GM23248 (cell line): ENCODE results near the gene TPK1. TPM values are rescaled to one million over a fixed set of nuclear protein-coding genes. Genes with fewer than 3 reads are reported as not detected.

Experiments used
- DNase-seq: peaks from one replicate; pipeline ENCODE4 v3.0.0-alpha.2; 2015
- H2AFZ ChIP-seq: fragments of 200-600 bp; sonication (generic); 2 replicates; pipeline ENCODE4 v1.6.1; 2016; ENCODE audit warnings: antibody characterized with exemption
- H3F3A ChIP-seq: fragments of 200-600 bp; sonication (generic); 2 replicates; pipeline ENCODE4 v1.6.1; 2016; ENCODE audit warnings: mild to moderate bottlenecking, antibody characterized with exemption, mixed run types; ENCODE audit not compliant: insufficient read depth
- H3K27ac ChIP-seq: fragments of 200-600 bp; sonication (generic); 2 replicates; pipeline ENCODE4 v1.5.1; 2016; ENCODE audit warnings: mild to moderate bottlenecking
- H3K27me3 ChIP-seq: fragments of 200-600 bp; sonication (generic); replicated peaks from 2 replicates; pipeline ENCODE4 v1.6.1; 2016; ENCODE audit warnings: mild to moderate bottlenecking; ENCODE audit not compliant: insufficient read depth
- H3K36me3 ChIP-seq: fragments of 200-600 bp; sonication (generic); 2 replicates; pipeline ENCODE4 v1.6.1; 2016; ENCODE audit warnings: low read depth, mild to moderate bottlenecking
- H3K4me1 ChIP-seq: fragments of 200-600 bp; sonication (generic); 2 replicates; pipeline ENCODE4 v1.6.1; 2016; ENCODE audit warnings: mild to moderate bottlenecking; ENCODE audit not compliant: insufficient read depth
- H3K4me2 ChIP-seq: fragments of 200-600 bp; sonication (generic); one replicate; pipeline ENCODE4 v1.6.1; 2016; ENCODE audit warnings: mild to moderate bottlenecking; ENCODE audit not compliant: unreplicated experiment
- H3K4me3 ChIP-seq: fragments of 200-600 bp; sonication (generic); 2 replicates; pipeline ENCODE4 v1.5.1; 2016; ENCODE audit warnings: mild to moderate bottlenecking
- H3K79me2 ChIP-seq: fragments of 200-600 bp; sonication (generic); 2 replicates; pipeline ENCODE4 v1.6.1; 2016; ENCODE audit warnings: mild to moderate bottlenecking; ENCODE audit not compliant: insufficient read depth
- H3K9ac ChIP-seq: fragments of 200-600 bp; sonication (generic); 2 replicates; pipeline ENCODE4 v1.6.1; 2016; ENCODE audit warnings: mild to moderate bottlenecking
- H3K9me2 ChIP-seq: fragments of 200-600 bp; sonication (generic); 2 replicates; pipeline ENCODE4 v1.6.1; 2016; ENCODE audit warnings: mixed run types, mild to moderate bottlenecking, moderate library complexity; ENCODE audit not compliant: insufficient read depth
- H3K9me3 ChIP-seq: fragments of 200-600 bp; sonication (generic); one replicate; pipeline ENCODE4 v1.6.1; 2017; ENCODE audit warnings: low read depth
- H4K20me1 ChIP-seq: fragments of 200-600 bp; sonication (generic); 2 replicates; pipeline ENCODE4 v1.6.0; 2016; ENCODE audit not compliant: insufficient read depth
- EZH2 ChIP-seq: fragments of 200-600 bp; sonication (generic); IDR thresholded peaks from 2 replicates; pipeline ENCODE4 v1.6.1; 2018; ENCODE audit warnings: antibody characterized with exemption, mild to moderate bottlenecking; ENCODE audit not compliant: insufficient read depth, poor library complexity, severe bottlenecking
- EZH2phosphoT487 ChIP-seq: fragments of 200-600 bp; sonication (generic); IDR thresholded peaks from 2 replicates; pipeline ENCODE4 v1.6.1; 2018; ENCODE audit warnings: antibody characterized with exemption, moderate library complexity, mild to moderate bottlenecking, low read depth; ENCODE audit not compliant: insufficient read depth
- WGBS, 2 experiments: methylation state at CpG; one replicate each; pipeline ENCODE4 v1.1.6; 2015 to 2017; ENCODE audit warnings: low lambda C conversion rate in 2 of 2, low coverage in 1 of 2; ENCODE audit errors: missing lambda C conversion rate in 2 of 2; 5-methylcytosine and 5-hydroxymethylcytosine counted together
- in situ Hi-C: fragments of 300-500 bp; cut with MboI; formaldehyde crosslinking; loops from 2 replicates; pipeline ENCODE4 v1.15.0; 2020
- polyA plus RNA-seq: library from polyadenylated mRNA; unstranded; fragments of >200 nt; fragmentation: Nextera tagmentation; extraction: Ambion mirVana; gene quantifications from 2 replicates; pipeline ENCODE4 v1.2.1, GENCODE V29; 2016
- total RNA-seq: library from RNA; depleted of rRNA; stranded (reverse); fragments of >200 nt; shearing (Covaris generic); gene quantifications from 2 replicates; pipeline ENCODE4 v1.2.3, GENCODE V29; 2014

TPK1 gene
- total and polyA plus RNA-seq, 2 experiments from 2014 or later = 2.9 to 3.7 TPM

GRCh38 chr7:144483189-144483588 is 352.7 kb downstream of the TPK1 start:
- H3K4me2 ChIP-seq = no peak overlapping the region
- no peaks in the 10 kb centered on the region for H3F3A ChIP-seq
- no peak overlapping the region for H3K4me3 ChIP-seq
- no peak for DNase-seq
- TF ChIP-seq EZH2phosphoT487 (no peak), EZH2 (no peak)
- WGBS, 2 experiments = 0 to 15% methylated on average over 1 of the region's 1 CpG
- H3K9me3 ChIP-seq = no peaks in the 10 kb centered on the region
- H3K4me1 ChIP-seq = no peaks in the 10 kb centered on the region
- no peak overlapping the region for H3K27ac ChIP-seq
- H4K20me1 ChIP-seq = no peaks in the 10 kb centered on the region
- no peaks in the 10 kb centered on the region for H3K36me3 ChIP-seq
- H3K27me3 ChIP-seq = no peaks in the 10 kb centered on the region
- H3K9ac ChIP-seq = no peak overlapping the region
- H3K9me2 ChIP-seq = no peaks in the 10 kb centered on the region
- no peak overlapping the region for H2AFZ ChIP-seq
- in situ Hi-C loops = no loop called here
- no peaks in the 10 kb centered on the region for H3K79me2 ChIP-seq

DNA sequence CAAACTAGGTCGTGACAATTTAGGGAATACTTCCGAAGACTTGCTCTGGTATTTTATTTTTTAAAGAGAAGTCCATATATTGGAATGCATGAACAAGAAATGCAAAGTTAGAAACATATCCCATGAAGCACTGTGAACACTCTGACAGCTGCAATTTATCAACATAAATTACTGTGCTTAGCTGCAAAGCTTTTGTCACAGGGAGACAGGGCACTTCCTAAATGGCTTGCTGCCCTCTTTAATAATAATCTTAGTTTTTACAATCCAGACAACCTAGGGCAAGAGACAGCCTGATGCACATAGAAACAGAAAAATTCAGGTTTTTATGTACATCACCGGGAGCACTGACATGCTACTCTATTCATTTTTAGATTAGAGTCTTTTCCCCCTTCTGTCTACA is 354.0 kb downstream of the TPK1 start:
- H3K9ac ChIP-seq = no peak overlapping the region
- DNase-seq = no peak
- no peaks in the 10 kb centered on the region for H3K4me1 ChIP-seq
- 47 to 59% methylated on average over 3 of the region's 3 CpGs for WGBS, 2 experiments
- TF ChIP-seq EZH2 = no peak
- no peak for TF ChIP-seq EZH2phosphoT487
- H3K79me2 ChIP-seq = no peaks in the 10 kb centered on the region
- H2AFZ ChIP-seq = no peak overlapping the region
- in situ Hi-C loops = no loop called here
- no peaks in the 10 kb centered on the region for H4K20me1 ChIP-seq
- no peak overlapping the region for H3K4me2 ChIP-seq
- no peak overlapping the region for H3K27ac ChIP-seq
- H3K9me3 ChIP-seq = no peaks in the 10 kb centered on the region
- no peak overlapping the region for H3K4me3 ChIP-seq
- H3K9me2 ChIP-seq = no peaks in the 10 kb centered on the region
- no peaks in the 10 kb centered on the region for H3F3A ChIP-seq
- H3K36me3 ChIP-seq = no peaks in the 10 kb centered on the region
- no peaks in the 10 kb centered on the region for H3K27me3 ChIP-seq

DNA sequence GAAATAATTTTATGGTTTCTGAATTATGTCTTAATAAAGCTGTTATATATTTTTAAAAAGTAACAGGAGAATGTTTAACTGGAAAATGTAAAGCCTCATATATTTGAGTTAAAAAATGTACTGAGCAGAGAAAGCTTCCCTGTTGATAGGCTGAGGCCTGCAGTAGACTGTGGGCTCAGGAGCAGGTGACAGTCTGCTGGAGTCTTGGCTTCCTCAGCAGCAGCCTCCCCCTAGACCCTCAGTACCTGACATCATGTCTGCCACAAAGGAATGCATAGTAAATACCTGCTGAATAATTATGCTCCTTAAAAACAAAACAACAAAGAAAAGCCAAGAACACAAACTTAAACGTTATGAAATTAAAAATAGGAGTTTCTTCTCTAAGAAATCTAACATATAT is 358.5 kb downstream of the TPK1 start:
- in situ Hi-C loops = no loop called here
- DNase-seq = no peak

DNA sequence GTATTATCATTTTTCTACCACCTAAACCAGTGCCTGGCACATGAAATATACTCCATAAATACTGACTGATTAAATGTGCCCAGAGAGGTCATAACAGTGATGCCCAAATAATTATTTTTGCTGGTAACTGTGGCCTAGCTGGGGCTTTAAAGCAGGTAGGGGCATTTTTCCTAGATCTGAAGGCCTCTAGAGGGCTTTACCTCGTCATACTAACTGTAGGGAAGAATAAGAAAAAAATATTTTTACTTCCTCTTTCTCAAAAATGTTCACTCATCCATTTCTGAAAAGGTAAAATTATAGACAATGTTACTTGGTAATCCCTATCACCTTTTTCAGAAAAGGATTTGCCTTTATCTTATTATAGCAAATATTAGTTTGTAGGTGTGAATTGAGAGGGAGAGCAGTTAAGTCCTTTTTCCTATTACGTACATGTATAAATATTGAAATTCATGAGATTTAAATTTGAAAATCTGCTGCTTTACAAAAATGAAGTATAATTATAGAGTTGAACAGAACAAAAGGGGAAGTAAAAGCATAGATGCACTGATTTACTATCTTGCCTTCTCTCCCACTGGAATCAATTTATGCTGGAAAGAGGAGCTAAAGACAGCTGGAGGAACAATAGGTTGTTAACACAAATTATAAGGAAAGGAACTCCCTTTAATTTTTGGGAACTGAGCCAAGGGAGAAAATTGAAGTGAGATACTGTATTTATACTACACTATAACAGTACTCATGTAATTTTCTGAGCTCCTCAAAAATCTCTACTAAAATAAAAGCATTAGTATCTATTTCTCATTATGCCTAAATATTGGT is 360.8 kb downstream of the TPK1 start:
- H3K79me2 ChIP-seq = no peaks in the 10 kb centered on the region

More for the DNA sequence above, 358.5 kb downstream of the TPK1 start:
- no peaks in the 10 kb centered on the region for H3K79me2 ChIP-seq
- no peak overlapping the region for H2AFZ ChIP-seq
- H3K4me3 ChIP-seq = no peak overlapping the region
- no peaks in the 10 kb centered on the region for H3K27me3 ChIP-seq
- no peak overlapping the region for H3K27ac ChIP-seq
- H3K4me2 ChIP-seq = no peak overlapping the region
- H3K9me3 ChIP-seq = no peaks in the 10 kb centered on the region
- WGBS, 2 experiments = 15 to 23% methylated on average over 1 of the region's 1 CpG
- no peaks in the 10 kb centered on the region for H3K36me3 ChIP-seq
- no peaks in the 10 kb centered on the region for H3F3A ChIP-seq
- no peaks in the 10 kb centered on the region for H4K20me1 ChIP-seq
- no peak overlapping the region for H3K9ac ChIP-seq
- no peaks in the 10 kb centered on the region for H3K4me1 ChIP-seq
- no peak for TF ChIP-seq EZH2
- no peak for TF ChIP-seq EZH2phosphoT487
- H3K9me2 ChIP-seq = no peaks in the 10 kb centered on the region

More for the DNA sequence above, 360.8 kb downstream of the TPK1 start:
- DNase-seq = no peak
- no peak overlapping the region for H3K9ac ChIP-seq
- H2AFZ ChIP-seq = no peak overlapping the region
- no peak overlapping the region for H3K4me3 ChIP-seq
- no peaks in the 10 kb centered on the region for H3K36me3 ChIP-seq
- no peak overlapping the region for H3K27ac ChIP-seq
- WGBS, 2 experiments = 31 to 38% methylated on average over 2 of the region's 2 CpGs
- in situ Hi-C loops = no loop called here
- no peaks in the 10 kb centered on the region for H3F3A ChIP-seq
- H3K4me2 ChIP-seq = no peak overlapping the region
- no peaks in the 10 kb centered on the region for H3K9me2 ChIP-seq
- no peaks in the 10 kb centered on the region for H3K4me1 ChIP-seq
- no peak for TF ChIP-seq EZH2phosphoT487
- no peak for TF ChIP-seq EZH2
- no peaks in the 10 kb centered on the region for H3K9me3 ChIP-seq
- no peaks in the 10 kb centered on the region for H4K20me1 ChIP-seq
- H3K27me3 ChIP-seq = no peaks in the 10 kb centered on the region
